Astrocyte of the spinal cord (primary cell): Measurements from ENCODE around the gene STXBP5.

Experiments used
- DNase-seq: peaks from one replicate; pipeline ENCODE4 v3.0.0; 2011; ENCODE audit warnings: low read depth, low spot score
- H3K4me3 ChIP-seq: 2 replicates; pipeline ENCODE4 v1.5.1; 2011; ENCODE audit warnings: low read depth, mild to moderate bottlenecking, low read length, moderate library complexity
- CTCF ChIP-seq: IDR thresholded peaks from 2 replicates; pipeline ENCODE4 v1.5.1; 2012; ENCODE audit warnings: low read depth, mild to moderate bottlenecking, low read length, inconsistent platforms
- in situ Hi-C: cut with HindIII; loops from 2 replicates; pipeline ENCODE4 v1.10.0; 2017; ENCODE audit warnings: low sequenced_read_pairs

Gene STXBP5

GRCh38 chr6:147213772-147214171 is 9.6 kb downstream of the STXBP5 start:
- in situ Hi-C loops = no loop called here
- DNase-seq = no peak
- TF ChIP-seq CTCF = no peak
- no peak overlapping the region for H3K4me3 ChIP-seq

- no peak overlapping the region for H3K4me3 ChIP-seq
- DNase-seq = no peak
- in situ Hi-C loops = no loop called here
- no peak for TF ChIP-seq CTCF
Measured at GRCh38 chr6:147214248-147215227, 10.3 kb downstream of the STXBP5 start.

- H3K4me3 ChIP-seq = no peak overlapping the region
- DNase-seq = no peak
- in situ Hi-C loops = no loop called here
- TF ChIP-seq CTCF = no peak
Measured at GRCh38 chr6:147216915-147217314, 12.7 kb downstream of the STXBP5 start.

- no peak for TF ChIP-seq CTCF
- no peak overlapping the region for H3K4me3 ChIP-seq
- no peak for DNase-seq
- in situ Hi-C loops = no loop called here
Measured at GRCh38 chr6:147217840-147218404, 13.7 kb downstream of the STXBP5 start.

DNA sequence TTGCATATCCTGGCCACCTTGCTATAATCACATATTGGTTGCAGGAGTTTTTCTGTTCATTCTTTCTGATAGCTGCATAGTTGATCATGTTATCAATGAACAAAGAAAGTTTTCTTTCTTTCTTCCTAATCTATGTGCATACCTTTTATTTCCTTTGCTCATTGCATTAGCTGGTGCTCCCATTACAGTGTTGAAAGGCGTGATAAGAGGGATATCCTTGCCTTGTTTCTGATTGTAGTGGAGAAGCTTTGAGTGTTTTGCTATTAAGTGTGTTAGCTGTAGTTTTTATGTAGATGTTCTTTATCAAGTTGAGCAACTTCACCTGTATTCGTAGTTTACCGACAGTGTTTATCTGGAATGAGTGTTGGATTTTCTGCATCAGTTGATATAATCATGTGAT is 14.6 kb downstream of the STXBP5 start:
- no peak for DNase-seq
- in situ Hi-C loops = no loop called here

DNA sequence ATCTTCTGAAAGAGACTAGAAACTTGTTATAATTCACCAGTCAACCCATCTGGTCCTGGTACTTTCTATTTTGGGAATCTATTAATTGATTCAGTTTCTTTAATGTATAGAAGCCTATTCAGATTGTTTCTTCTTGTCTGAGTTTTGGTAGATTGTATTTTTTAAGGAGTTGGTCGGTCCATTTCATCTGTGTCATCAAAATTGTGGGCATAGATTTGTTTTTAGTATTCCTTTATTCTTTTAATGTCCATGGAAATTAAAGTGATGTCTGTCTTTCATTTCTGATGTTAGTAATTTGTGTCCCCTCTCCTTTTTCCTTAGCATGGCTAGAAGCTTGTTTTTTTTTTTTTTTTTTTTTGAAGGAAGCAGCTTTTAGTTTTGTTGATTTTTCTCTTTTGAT is 15.2 kb downstream of the STXBP5 start:
- TF ChIP-seq CTCF = no peak
- H3K4me3 ChIP-seq = no peak overlapping the region
- in situ Hi-C loops = no loop called here
- no peak for DNase-seq

More for the DNA sequence above, 14.6 kb downstream of the STXBP5 start:
- no peak for TF ChIP-seq CTCF
- H3K4me3 ChIP-seq = no peak overlapping the region
